ENCODE data around the gene NDUFS8. TPM values are rescaled to one million over a fixed set of nuclear protein-coding genes. Genes with fewer than 3 reads are reported as not detected.

The NDUFS8 gene
- total and polyA plus RNA-seq, 2 of the 13 experiments (the other 11 are each of a cell fraction or from before 2014, with no cell fraction given) = 96.7 to 158 TPM

DNA sequence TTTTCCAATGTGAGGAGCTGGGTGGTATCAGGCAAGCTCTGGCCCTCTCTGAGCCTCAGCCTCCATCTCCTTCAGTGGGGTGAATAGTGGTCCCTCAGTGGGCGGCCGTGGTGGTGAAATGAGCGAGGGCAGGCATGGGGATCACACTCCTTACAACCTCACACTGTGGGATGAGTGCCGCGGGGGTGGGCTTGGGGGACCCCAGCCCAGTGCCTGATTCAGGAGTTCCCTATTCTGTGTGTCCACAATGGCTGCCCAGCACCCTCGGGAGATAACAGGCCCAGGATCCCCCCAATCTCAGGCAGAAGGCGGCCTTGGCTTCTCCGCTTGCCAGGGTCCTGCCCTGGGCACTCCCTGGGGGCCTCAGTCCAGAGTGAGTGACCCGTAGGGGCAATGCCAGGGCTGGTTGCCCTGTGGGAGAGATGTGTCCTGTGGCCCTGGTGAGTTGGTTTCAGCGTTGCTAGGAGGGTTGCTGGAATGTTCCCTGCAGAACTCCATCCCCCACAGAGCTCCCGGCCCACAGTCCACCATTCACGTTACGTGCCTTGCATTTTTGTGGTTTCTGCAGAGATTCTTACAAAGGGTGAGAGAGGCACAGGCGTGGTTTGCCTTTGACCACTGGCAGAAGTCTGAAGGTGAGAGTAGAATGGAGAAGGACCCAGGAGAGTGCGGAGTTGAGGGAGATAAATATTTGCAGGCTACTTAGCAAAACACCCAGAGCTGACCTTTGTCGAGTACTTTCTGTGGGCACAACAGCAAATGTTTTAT is 17.5 kb upstream of the NDUFS8 start (continued):
- no peak for TF ChIP-seq CEBPB (IDR thresholded peaks at IDR 0.05; ENCODE audit: borderline replicate concordance, low read depth, low read length)

DNA sequence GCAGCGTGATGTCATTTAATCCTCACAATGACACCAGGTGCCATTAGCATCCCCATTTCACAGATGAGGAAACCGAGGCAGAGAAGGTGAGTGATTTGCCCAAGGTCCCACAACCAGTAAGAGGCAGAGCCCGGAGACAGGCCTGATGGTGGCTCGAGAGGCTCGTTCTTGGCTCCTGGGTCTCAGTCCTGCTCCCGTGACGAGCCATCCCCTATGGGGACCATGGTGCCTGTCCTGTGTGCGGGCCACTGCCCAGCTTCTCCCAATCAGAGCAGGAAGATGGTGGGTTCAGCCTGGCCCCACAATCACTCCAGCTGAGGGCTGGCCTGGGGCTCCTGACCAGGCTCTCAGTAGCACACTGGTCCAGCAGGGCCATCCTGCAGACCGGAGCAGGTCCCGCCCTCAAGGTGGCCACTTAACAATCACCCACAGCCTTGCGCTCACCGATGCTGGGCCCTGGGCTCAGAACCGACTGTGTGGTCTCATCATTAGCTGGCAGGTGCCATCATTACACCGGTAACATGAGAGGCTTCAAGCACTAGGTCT is 16.8 kb upstream of the NDUFS8 start:
- Histone ChIP-seq H3K27ac (ENCODE audit: extremely low read length, insufficient read depth, low read length) (peak overlapping the region; percentile 74), H3K27me3 (ENCODE audit: control insufficient read depth in 1 of 2, insufficient read depth in 2 of 2, low read length in 2 of 2) (no peaks in the 10 kb centered on the region), H3K9ac (ENCODE audit: insufficient read depth, low read depth, low read length) (peak overlapping the region; percentile 56), H3K4me2 (ENCODE audit: low read depth, low read length) (peak overlapping the region; percentile 52), H3K9me3 (ENCODE audit: low read length) (no peaks in the 10 kb centered on the region), H3K36me3 (replicated peaks in 1 of 2; ENCODE audit: control insufficient read depth in 1 of 2, insufficient read depth in 2 of 2, low read length in 2 of 2) (no peaks in the 10 kb centered on the region), H3K4me3 (replicated peaks in 1 of 3; ENCODE audit: insufficient read depth in 1 of 3, low read depth in 2 of 3, low read length in 3 of 3) (peak overlapping the region in 1 of 3 experiments; percentile 18; a peak in 1 of 6 replicates), H2AFZ (ENCODE audit: low read length) (no peak overlapping the region), H4K20me1 (ENCODE audit: insufficient read depth, low read length) (no peaks in the 10 kb centered on the region), H3K4me1 (ENCODE audit: insufficient read depth, low read length) (peaks cover 95% of the 10 kb centered on the region), H3K79me2 (ENCODE audit: insufficient read depth, low read length) (no peaks in the 10 kb centered on the region)
- intact Hi-C loops (cut with micrococcal nuclease; ENCODE audit: unreplicated experiment) (no loop called here), in situ Hi-C loops (cut with HindIII; ENCODE audit: extremely low pct_ligation_motif_present, low pct_unique_long_range_greater_than_20kb) (no loop called here)
- FAIRE-seq (no peak), DNase-seq (ENCODE audit: low spot score) (no peak), ATAC-seq (no peak)
- no TSS peak for BruUV-seq (replicated peaks)
- POLR2A ChIA-PET = interaction anchor here (0.9 to 1.5 kb wide), 2 partner anchors 8 to 25 kb away, joined by 3 to 15 read pairs; partner anchors contain the start of gene TCIRG1
- 58% methylated on average over 2 of the region's 14 CpGs for WGBS (ENCODE audit: low lambda C conversion rate)
- CTCF ChIA-PET (ENCODE audit: low intra/inter-chr PET ratio, low total read pairs) = no interaction called here
- TF ChIP-seq ZNF350 (CRISPR knock-in tag; IDR thresholded peaks at IDR 0.05; ENCODE audit: borderline replicate concordance, low read depth) = peak; percentile 18; the same call in 1 of the 2 replicates
- TF ChIP-seq KDM1A (CRISPR knock-in tag; IDR thresholded peaks at IDR 0.05) = peak; percentile 93
- peak; percentile 93 for TF ChIP-seq ZMYM3 (CRISPR knock-in tag; IDR thresholded peaks at IDR 0.05)
- TF ChIP-seq, protein P1, sequence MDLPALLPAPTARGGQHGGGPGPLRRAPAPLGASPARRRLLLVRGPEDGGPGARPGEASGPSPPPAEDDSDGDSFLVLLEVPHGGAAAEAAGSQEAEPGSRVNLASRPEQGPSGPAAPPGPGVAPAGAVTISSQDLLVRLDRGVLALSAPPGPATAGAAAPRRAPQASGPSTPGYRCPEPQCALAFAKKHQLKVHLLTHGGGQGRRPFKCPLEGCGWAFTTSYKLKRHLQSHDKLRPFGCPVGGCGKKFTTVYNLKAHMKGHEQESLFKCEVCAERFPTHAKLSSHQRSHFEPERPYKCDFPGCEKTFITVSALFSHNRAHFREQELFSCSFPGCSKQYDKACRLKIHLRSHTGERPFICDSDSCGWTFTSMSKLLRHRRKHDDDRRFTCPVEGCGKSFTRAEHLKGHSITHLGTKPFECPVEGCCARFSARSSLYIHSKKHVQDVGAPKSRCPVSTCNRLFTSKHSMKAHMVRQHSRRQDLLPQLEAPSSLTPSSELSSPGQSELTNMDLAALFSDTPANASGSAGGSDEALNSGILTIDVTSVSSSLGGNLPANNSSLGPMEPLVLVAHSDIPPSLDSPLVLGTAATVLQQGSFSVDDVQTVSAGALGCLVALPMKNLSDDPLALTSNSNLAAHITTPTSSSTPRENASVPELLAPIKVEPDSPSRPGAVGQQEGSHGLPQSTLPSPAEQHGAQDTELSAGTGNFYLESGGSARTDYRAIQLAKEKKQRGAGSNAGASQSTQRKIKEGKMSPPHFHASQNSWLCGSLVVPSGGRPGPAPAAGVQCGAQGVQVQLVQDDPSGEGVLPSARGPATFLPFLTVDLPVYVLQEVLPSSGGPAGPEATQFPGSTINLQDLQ (CRISPR knock-in tag; IDR thresholded peaks at IDR 0.05) = no peak
- TF ChIP-seq CREM (IDR thresholded peaks at IDR 0.05) = 0 out of 2 replicates have a peak, but pooled peaks have one; percentile 0
- no peak for TF ChIP-seq CREM (CRISPR knock-in tag; IDR thresholded peaks at IDR 0.05)
- TF ChIP-seq PRMT3 (CRISPR knock-in tag; IDR thresholded peaks at IDR 0.05; ENCODE audit: borderline replicate concordance, low read depth) = 0 out of 2 replicates have a peak, but pooled peaks have one; percentile 14
- peak; percentile 58; the same call in 1 of the 2 replicates for TF ChIP-seq ZMYM2 (CRISPR knock-in tag; IDR thresholded peaks at IDR 0.05)
- 0 out of 2 replicates have a peak, but pooled peaks have one; percentile 25 for TF ChIP-seq ZNF337 (CRISPR knock-in tag; IDR thresholded peaks at IDR 0.05; ENCODE audit: borderline replicate concordance, low read depth)
- TF ChIP-seq, protein P2, sequence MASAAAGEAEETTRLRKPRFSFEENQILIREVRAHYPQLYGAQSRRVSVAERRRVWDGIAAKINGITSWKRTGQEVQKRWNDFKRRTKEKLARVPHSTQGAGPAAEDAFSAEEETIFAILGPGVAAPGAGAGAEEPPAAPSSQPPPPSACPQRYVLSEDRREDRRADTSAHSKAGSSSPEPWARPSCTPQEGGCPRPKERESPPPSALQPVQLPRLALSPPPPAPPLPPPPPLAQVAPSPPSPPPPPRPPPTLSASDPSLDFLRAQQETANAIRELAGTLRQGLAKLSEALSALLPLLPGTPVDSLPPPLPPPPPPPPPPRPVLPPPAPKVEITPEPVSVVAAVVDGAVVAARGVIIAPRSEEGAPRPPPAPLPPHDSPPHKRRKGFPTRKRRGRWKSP (CRISPR knock-in tag; IDR thresholded peaks at IDR 0.05) = 0 out of 2 replicates have a peak, but pooled peaks have one; percentile 9
- TF ChIP-seq ZSCAN31 (CRISPR knock-in tag; IDR thresholded peaks at IDR 0.05; ENCODE audit: low read depth) = 0 out of 2 replicates have a peak, but pooled peaks have one; percentile 27
- 0 out of 2 replicates have a peak, but pooled peaks have one; percentile 6 for TF ChIP-seq NR2F2 (IDR thresholded peaks at IDR 0.05; ENCODE audit: borderline replicate concordance, low read depth)
- TF ChIP-seq HDAC2 (CRISPR knock-in tag; IDR thresholded peaks at IDR 0.05) = no peak
- TF ChIP-seq PITX1 (CRISPR knock-in tag; IDR thresholded peaks at IDR 0.05) = no peak
- TF ChIP-seq NRL (CRISPR knock-in tag; IDR thresholded peaks at IDR 0.05; ENCODE audit: borderline replicate concordance) = no peak
- TF ChIP-seq ZNF891 (CRISPR knock-in tag; IDR thresholded peaks at IDR 0.05) = peak; percentile 30; the same call in 1 of the 2 replicates
- no peak for TF ChIP-seq ZNF383 (CRISPR knock-in tag; IDR thresholded peaks at IDR 0.05; ENCODE audit: borderline replicate concordance)
- no peak for TF ChIP-seq ZNF841 (CRISPR knock-in tag; IDR thresholded peaks at IDR 0.05; ENCODE audit: borderline replicate concordance)
